ENCODE results near the gene USP15.

DNA sequence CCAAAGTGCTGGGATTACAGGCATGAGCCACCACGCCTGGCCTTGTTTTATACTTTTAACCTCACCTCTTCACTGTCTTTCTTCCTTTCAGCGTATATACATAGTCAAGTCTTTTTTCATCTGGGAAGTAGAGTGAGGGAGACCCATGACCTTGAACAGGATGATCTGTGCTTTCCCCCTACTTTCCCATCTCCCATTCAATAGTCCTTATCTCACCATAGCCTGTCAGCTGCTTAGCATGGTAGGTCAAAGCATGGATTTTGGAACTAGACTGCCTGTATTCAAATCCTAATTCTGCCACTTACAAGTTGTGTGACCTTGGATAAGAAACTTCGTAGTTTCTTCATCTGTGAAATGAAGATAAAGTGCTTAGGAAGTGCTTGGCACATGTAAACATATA, 110.0 kb downstream of the USP15 start:
- no peak for TF ChIP-seq POLR2A (IDR thresholded peaks at IDR 0.05)
- TF ChIP-seq, protein P1, sequence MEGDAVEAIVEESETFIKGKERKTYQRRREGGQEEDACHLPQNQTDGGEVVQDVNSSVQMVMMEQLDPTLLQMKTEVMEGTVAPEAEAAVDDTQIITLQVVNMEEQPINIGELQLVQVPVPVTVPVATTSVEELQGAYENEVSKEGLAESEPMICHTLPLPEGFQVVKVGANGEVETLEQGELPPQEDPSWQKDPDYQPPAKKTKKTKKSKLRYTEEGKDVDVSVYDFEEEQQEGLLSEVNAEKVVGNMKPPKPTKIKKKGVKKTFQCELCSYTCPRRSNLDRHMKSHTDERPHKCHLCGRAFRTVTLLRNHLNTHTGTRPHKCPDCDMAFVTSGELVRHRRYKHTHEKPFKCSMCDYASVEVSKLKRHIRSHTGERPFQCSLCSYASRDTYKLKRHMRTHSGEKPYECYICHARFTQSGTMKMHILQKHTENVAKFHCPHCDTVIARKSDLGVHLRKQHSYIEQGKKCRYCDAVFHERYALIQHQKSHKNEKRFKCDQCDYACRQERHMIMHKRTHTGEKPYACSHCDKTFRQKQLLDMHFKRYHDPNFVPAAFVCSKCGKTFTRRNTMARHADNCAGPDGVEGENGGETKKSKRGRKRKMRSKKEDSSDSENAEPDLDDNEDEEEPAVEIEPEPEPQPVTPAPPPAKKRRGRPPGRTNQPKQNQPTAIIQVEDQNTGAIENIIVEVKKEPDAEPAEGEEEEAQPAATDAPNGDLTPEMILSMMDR (IDR thresholded peaks at IDR 0.05): no peak

All from tibial nerve (tissue), 3 donors.